ENCODE data around the gene MICAL3.

MICAL3 gene

GRCh38 chr22:17808693-17809403 lies 215.5 kb downstream of the MICAL3 start:
- DNase-seq: no peak

DNA sequence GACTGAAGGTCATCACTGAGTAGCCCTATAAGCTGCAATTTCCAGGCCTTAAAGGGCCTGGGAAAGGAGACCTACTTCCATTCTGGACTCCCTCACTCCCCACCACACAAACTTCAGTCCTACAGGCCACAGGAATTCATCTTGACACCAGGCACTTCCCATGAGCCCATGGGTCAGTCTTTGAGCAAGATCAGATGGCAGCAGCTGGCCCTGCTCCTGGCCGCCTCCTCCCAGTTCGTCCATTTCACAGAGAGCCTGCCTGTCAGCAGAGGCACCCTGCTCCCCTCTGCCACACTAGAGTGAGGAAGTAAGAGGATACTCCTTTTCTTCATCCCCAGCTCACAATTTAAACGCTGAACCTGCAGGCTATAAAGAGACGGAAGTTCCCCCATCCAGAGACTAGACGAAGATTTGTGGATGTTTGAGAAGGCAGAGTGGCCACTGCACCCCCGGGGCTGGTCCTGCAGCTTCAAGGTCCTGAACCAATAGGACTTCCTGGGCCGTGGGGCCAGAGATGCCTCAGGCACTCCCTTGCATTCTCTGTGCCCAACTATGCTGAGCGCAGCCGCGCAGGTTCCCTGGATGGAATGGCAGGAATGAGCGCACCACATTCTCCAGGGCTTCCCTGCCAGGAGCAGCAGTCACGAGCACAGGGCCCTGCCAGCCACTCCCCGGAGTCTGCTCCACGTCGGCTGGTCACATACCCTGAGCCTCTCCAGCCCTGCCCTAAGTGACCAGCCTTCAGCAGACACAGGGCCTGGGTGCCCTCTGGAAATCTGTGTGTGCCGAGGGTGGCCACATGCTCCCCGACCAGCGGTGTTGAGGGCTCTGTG lies 216.6 kb downstream of the MICAL3 start:
- no peak for DNase-seq

DNA sequence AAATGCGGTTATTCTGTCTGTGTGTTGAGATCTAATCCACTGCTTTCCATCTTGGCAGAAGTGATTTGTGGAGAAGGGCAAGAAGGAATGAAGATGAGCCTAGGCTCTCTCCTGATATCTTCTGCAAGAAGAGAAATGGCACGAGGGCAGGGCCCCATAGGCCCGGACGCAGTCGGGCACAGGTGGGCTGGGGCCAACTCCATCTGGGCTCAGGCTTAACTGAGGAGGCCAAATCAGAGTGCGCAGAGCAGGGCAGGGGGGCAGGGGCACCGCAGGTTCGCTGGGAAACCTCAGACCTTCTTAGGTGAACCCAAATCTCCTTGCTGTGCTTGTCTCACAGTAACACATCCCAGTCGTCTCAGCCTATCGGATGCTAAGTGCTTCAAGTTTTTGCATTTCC lies 217.3 kb downstream of the MICAL3 start:
- no peak for DNase-seq

DNA sequence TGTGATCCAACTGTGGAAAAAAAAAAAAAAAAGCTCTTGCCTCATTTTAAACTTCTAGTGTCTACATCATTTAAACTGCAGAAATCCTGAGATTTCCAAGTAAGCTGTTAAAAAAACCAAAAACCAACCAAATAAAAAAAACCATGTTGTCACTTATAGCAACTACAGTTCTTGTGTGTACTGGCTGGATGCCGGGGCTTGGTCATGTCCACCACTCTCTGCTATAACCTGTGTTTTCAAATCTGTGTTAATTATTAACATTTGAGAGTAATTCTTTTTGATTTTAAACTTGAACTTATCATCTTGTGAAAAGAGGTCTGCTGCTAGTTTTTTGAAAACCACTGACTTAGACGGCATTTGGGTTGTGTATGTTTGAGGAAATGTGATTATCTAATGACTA lies 217.9 kb downstream of the MICAL3 start:
- DNase-seq: no peak

- DNase-seq: no peak
These were observed 219.9 kb downstream of the MICAL3 start for GRCh38 chr22:17804331-17805080.

- no peak for DNase-seq
These were observed 220.6 kb downstream of the MICAL3 start for GRCh38 chr22:17803609-17804270.

DNA sequence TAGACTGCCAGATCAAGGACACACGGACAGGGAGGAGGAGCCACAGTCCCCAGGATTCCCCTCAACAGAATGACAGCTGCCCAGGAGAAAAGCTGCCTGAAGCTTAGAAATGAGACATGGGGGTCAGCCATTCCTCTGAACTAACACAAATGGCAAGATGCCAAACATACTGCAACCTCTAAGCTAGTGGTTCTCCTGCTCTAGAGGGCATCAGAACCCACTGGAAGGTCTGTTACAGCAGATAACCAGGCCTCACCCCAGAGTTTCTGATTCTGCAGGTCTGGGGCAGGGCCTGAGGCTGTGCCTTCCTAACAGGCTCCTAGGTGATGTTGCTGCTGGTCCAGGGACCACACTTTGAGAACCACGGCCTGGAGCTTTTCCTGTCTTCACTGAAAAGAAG lies 221.5 kb downstream of the MICAL3 start:
- DNase-seq: no peak

DNA sequence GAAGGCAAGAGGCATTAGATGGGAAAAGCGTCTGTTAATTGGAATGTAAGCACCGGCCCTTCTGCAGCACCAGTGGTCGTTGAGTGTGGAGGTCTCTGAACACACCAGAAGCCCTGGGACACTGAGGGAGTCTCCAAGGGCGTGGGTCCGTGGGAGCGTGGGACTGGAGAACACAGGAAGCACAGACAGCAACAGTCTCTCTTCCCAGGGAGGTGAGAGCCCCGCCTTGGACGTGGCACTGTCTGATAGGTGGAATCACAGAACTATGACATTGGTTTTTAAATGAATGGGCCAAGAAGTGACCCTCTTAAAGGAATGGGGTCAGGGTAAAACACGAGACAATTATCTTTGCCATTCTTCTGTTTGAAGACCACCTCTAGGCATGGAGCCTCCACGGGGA lies 221.9 kb downstream of the MICAL3 start:
- DNase-seq: no peak

GRCh38 chr22:17797721-17798559 lies 226.4 kb downstream of the MICAL3 start:
- no peak for DNase-seq

DNA sequence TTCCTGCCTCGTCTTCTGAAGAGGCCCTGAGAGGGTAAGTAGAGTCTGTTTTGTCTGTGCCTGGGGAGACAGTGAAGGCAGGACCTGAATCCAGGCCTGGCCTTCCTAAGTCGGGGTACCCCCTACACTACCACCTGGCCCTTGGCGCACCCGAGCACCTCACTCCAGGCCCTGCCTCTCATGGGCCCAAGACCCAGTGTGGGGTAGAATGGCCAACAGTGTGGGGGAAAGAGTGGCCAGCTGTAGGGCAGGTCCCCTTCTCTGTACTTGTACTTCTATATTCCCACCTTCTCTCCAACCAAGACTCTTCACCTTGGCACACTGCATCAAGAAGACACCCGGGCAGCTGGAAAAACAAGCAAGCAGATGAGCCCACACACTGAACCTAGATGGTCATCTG lies 227.7 kb downstream of the MICAL3 start:
- no peak for DNase-seq

GRCh38 chr22:17795661-17796548 lies 228.5 kb downstream of the MICAL3 start:
- DNase-seq: no peak

DNA sequence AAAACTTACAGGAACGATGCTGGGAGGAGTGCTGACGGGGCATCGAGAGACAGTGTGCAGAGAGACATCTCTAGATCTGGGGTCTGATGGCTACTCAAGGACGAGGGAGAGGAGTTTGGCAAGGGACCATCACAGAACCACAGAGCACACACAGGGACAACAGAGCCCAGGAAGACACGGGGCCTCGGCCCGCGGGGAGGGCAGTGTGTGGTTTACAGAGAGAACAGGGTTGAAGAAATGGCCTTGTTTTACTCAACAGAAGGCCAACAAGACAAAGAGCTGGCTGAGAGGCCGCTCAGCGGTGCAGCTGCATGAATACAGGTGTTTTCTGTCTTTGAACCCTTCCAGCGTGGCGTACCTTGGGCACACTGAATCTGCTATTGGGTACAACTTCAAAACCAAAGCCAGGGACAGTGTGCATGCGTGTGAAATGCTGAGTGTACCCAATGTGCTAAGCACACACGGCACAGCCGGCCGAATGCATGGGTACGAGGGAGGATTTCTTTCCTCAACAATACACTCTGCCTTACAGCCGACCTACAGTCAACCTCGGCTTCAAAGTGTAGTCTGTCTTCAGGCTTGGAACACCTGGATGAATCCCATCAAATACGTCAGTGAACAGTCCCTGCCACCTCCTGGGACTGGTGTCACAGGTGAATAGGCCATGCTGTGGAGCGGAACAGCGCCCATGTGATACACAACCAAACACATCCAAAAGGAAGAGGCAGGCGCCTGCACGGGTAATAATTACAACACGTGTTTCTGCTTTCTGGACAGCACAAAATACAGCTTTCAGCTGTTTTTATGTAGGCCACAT lies 229.4 kb downstream of the MICAL3 start:
- no peak for DNase-seq

DNA sequence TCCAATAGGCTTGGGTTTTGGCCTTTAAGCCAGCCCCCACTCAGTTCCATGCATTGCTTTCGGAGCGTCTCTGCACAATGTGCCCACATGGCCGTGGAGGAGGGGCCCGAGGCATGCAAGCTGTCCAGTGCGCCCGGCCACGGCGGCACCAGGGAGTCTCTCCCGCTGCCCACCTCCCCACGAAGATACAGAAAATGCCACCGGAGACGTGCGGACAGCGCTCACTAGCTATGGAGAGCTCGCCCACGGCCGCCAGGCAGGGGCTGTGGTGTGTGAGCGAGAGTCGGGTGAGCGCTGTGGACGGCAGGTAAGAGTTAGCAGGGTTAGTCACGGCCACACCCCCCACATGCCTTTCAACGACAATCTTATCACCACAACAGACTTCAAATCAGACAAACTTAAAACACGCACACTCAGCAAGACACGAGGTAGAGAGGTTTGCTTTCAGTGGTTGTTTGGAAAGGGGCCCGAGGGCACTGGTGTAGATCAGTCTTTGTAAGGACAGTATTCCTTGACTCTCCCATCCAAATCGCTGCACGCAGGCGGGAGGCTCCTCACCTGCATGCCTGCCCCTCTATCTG lies 231.4 kb downstream of the MICAL3 start:
- DNase-seq: no peak

- no peak for DNase-seq
These were observed 232.1 kb downstream of the MICAL3 start for GRCh38 chr22:17792299-17792698.

DNA sequence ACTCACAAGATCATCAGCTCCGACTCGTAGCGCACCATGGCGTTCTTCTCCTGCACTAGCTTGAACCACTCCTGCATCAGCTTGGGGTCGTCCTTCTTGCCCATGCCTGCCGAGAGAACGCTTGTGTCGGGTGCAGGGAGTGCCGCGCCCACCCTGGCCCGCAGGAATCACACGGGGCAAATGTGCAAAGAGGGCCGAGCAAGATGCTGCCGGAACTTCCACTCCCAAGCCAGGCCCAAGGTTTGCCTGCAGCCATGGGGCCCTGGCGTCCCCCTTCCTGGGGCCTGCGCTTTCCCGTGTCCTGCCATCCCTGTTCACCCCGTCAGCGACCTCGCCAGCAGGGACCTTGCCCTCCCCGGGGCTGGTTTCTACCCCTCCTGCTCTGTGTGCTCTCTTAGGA lies 233.2 kb downstream of the MICAL3 start:
- DNase-seq: no peak

DNA sequence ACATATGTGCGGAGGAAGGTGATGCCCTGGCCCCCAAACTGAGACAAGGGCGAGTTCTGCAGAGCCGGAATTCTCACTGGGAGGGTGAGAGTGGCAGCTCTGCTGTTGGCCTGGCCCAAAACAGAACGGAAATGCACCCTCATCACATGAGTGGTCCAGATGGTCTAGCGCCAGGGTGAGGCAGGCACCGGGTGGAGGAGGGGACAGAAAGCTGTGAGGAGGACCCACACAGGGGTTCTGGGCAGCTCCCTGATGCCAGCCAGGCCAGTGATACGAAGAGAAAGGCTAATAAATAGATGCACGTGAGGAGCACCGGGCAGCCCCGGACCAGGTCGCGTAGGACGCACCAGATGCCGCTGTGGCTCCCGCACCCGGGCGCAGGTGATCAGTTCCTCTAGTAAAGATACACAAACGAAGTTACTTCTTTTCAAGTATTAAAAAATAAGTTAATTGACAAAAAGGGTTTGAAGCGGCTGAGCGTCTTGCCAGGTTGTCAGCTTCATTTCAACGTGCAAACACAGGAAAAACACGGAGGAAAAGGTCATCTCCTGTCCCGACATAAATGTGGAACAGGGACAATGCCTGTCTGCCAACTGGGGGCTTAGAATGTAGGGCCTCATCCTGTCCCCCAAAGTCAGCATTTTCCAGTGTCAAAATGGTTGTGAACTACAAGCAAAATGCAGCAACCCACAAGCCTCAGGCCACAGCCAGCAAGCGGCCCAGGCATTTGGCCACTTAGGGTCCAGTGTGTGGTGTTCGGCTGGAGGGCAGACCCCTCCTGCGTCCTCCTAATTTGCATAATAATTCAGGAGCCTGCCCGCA lies 234.8 kb downstream of the MICAL3 start:
- no peak for DNase-seq

- peak; percentile 15 for DNase-seq
These were observed 235.6 kb downstream of the MICAL3 start for GRCh38 chr22:17788528-17789378.
